GM12891 (cell line): Measurements from ENCODE around the gene CELF2.
A peak's percentile ranks its signal among the peaks of the same experiment; 100 is the strongest.
"Not testable (repeated sequence)": the region's sequence is repeated elsewhere in the genome, so short reads cannot be mapped to it uniquely, and the experiment has no call there.

Source experiments
- DNase-seq: peaks from one replicate; pipeline ENCODE4 v3.0.0; 2011; ENCODE audit warnings: low spot score; ENCODE audit not compliant: insufficient read length
- FAIRE-seq: peaks from 2 replicates; lab custom pipeline; 2011; peaks lifted over from hg19 to GRCh38; lab: Jason Lieb, UNC
- PAX5 ChIP-seq: IDR thresholded peaks from 2 replicates; pipeline ENCODE4 v1.6.1; 2011; ENCODE audit warnings: low read length, moderate library complexity, mild to moderate bottlenecking; ENCODE audit not compliant: insufficient read depth, severe bottlenecking
- POLR2A ChIP-seq: IDR thresholded peaks from 2 replicates; pipeline ENCODE4 v1.6.1; 2011; ENCODE audit warnings: low read depth, low read length, control low read depth
- POLR2AphosphoS5 ChIP-seq: IDR thresholded peaks from 2 replicates; pipeline ENCODE4 v1.6.1; 2011; ENCODE audit warnings: low read depth, low read length, control low read depth
- POU2F2 ChIP-seq: IDR thresholded peaks from 2 replicates; pipeline ENCODE4 v1.6.1; 2011; ENCODE audit warnings: low read depth, mild to moderate bottlenecking, control low read depth, low read length, moderate library complexity
- SPI1 ChIP-seq: IDR thresholded peaks from 2 replicates; pipeline ENCODE4 v1.6.1; 2011; ENCODE audit warnings: low read depth, low read length, control low read depth
- TAF1 ChIP-seq: IDR thresholded peaks from 2 replicates; pipeline ENCODE4 v1.6.1; 2011; ENCODE audit warnings: low read depth, low read length, control low read depth

CELF2 gene

DNA sequence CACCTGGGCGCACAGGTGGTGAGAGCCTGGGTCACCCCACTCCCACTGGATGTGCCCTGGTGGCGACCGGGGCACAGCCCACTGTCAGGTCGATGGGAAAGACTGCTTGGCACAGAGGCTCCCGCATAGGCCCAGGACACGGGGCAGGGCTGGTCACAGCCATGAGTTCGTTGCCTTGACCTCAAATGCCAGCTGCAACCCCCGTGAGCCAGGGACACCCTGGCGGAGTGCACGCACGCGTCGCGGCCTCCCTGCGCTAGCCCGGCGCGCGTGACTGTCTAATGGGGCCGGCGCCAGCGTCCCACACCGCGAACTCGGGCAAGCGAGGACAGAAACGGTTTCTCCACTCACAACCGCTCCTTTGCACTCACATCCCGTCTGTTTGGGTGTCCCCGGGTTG is 326.4 kb downstream of the CELF2 start:
- FAIRE-seq, result no peak
- TF ChIP-seq TAF1, result no peak
- no peak for TF ChIP-seq PAX5
- no peak for TF ChIP-seq POLR2AphosphoS5
- no peak for TF ChIP-seq POLR2A
- no peak for TF ChIP-seq POU2F2
- no peak for TF ChIP-seq SPI1
- no peak for DNase-seq

DNA sequence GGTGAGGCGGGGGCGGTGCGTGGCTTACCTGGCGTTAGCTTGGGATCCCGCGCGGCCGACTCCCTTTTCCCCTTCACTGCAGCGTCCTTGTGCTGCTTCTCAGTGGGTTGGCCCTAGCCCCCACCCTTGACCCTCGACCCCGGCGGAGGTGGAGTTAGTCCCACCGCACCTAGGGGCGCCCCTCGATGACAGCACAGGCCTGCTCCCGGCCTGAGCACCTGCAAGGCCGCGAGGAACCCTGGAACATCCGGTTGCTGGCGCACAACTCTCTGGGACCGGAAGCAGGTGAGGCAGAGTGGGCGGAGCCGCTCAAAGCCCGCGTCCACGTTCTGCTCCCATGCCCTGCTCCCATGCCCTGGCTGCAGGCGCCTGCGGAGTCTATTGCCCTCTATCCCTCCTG is 326.9 kb downstream of the CELF2 start:
- no peak for TF ChIP-seq TAF1
- no peak for DNase-seq
- FAIRE-seq, result no peak

DNA sequence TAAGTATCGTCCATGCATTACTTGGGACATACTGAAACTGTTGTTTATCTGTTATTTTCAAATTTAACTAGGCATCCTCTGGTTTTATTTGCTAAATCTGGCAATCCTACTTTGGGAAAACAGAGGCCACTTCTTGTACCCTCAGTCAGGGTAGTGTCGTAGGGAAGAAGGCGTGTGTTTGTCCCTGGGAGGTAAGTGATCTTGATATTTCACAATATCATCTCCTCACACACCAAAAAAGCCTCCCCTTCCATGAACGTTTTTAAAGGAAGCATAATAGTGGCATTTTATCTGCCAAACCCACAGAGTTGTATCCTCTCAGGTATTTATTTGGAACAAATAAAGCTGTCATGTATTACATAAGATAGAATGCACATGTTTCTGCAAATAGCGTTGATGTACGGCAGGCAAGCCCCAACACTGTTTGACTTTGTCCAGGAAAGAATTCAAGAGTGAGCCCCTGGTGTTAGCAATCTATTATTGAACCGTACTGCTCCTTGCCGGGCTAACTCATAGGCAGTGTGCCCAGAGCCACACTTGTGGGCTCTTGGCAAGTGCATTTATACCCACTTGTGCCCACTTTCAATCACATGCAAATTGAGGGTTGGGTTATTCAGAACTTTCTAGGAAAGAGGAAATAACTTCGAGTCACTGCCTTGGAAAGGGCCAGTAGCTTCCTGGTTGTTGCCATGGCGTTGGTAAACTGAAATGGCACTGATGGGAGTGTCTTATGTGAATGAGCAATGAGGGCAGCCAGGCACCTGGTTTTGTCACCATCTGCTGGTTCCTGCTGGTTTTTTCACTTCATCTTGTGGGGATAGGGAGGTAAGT is 327.8 kb downstream of the CELF2 start:
- DNase-seq (no peak), FAIRE-seq (peak; percentile 71)
- TF ChIP-seq POLR2AphosphoS5, result no peak
- no peak for TF ChIP-seq POU2F2

DNA sequence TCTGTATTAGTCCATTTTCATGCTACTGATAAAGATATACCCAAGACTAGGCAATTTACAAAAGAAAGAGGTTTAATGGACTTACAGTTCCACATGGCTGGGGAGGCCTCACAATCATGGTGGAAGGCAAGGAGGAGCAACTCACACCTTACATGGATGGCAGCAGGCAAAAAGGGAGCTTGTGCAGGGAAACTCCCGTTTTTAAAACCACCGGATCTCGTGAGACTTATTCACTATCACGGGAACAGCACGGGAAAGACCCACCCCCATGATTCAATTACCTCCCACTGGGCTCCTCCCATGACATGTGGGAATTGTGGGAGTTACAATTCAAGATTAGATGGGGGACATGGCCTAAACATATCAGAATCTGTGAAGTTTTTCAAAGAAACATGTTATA is 329.9 kb downstream of the CELF2 start:
- not testable (repeated sequence) for FAIRE-seq, DNase-seq

DNA sequence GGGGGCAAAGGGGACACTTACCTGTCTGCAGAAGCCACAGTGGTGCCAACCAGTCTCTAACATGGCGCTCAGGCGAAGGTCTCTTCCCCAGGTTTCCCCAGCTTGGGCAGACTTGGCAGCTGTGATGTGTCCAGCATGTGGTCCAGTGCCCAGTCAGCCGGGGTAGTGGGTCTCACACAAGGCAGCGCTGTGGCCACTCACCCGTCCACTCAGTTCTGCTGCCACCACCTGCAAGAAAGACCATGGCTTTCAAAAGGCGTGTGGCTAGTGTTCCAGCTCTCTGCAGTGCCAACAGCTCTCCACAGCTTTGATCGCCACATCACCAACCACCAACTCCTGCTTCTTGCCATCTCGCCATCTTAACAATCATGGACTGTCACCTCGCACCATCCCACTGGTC is 334.1 kb downstream of the CELF2 start:
- no peak for TF ChIP-seq POLR2AphosphoS5
- TF ChIP-seq TAF1, result no peak
- TF ChIP-seq SPI1, result no peak
- TF ChIP-seq POU2F2, result no peak
- no peak for TF ChIP-seq PAX5
- no peak for TF ChIP-seq POLR2A
- FAIRE-seq, result no peak
- no peak for DNase-seq

DNA sequence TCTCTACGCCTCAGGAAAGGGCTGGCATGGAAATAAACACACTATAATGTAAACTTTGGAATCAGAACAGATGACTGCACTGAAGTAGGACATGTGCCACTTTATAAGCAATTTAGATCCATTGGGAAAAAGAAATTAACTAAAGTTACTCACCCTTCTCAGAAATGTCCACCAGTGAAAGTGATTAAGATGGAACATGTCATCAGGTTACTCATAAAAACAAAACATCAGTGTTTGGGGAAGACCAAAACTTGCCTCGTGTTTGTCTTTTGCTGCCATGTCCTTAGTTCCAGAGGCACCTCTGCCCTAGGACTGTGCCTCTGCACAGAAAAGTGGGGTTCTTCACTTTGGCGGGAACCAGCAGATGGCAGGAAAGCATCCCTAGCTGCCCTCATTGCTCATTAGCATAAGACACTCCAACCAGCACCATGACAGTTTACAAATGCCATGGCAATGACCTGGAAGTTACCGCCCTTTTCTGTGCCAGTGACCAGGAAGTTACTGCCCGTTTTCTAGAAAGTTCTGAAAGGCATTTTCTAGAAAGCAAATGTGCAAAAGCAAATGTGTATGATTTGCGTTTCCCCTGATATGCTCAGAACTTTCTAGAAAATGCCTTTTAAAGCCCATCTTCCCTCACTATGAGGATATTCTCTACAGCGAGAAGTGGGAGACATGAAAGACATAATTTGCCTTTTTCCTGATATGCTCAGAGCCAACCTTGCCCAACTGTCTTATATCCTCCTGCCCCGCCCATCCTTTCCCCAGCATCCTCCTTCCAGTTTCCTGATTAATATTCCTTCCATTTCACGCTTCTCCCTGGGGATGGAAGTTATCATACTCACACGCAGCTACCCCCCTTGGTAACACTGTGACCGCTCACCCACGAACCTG is 335.6 kb downstream of the CELF2 start:
- TF ChIP-seq PAX5 (no peak), SPI1 (no peak), POU2F2 (no peak), TAF1 (no peak), POLR2AphosphoS5 (no peak), POLR2A (no peak)
- DNase-seq, result no peak
- no peak for FAIRE-seq

DNA sequence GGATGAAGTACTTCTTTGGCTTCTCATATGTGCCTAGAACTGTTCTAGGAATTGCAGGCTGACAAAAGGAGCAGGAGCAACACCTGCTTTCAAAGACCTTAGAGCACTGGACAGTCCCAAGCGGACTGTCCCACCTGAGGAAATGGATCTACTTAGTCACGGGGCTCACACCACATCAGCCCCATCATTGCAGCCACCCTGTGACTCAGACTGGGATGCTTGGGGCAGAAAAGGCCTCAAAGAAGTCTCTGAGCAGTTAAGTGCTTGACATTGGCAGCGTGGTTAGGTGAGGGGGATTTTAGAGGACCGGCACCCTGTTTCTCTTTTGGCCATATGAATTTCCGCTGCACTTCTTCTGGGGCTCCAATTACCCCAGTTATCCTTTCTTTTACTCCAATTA is 337.2 kb downstream of the CELF2 start:
- FAIRE-seq (no peak), DNase-seq (no peak)
- TF ChIP-seq PAX5 (no peak), TAF1 (no peak), POLR2A (no peak), POLR2AphosphoS5 (no peak), POU2F2 (no peak), SPI1 (no peak)

DNA sequence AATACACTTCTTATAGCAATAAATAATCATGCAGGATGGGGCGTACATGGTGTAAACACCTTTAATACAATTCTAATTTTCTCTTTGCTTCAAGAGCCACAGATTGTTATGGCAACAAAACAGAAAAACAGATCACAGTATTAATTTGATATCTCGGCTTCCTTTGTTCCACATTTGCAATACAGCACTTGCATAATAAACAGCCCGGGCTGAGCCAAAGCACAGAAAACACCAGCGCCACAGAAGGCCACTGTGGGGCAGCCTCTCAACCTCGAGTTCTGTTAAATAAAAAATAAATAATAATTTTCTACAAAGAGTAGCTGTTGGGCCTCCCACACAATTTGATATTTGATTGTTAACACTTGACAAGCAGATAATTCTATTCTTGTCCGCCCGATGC is 337.9 kb downstream of the CELF2 start:
- FAIRE-seq (no peak), DNase-seq (no peak)
- TF ChIP-seq TAF1, result no peak
- no peak for TF ChIP-seq POLR2A
- no peak for TF ChIP-seq PAX5
- no peak for TF ChIP-seq SPI1
- TF ChIP-seq POU2F2, result no peak
- TF ChIP-seq POLR2AphosphoS5, result no peak

DNA sequence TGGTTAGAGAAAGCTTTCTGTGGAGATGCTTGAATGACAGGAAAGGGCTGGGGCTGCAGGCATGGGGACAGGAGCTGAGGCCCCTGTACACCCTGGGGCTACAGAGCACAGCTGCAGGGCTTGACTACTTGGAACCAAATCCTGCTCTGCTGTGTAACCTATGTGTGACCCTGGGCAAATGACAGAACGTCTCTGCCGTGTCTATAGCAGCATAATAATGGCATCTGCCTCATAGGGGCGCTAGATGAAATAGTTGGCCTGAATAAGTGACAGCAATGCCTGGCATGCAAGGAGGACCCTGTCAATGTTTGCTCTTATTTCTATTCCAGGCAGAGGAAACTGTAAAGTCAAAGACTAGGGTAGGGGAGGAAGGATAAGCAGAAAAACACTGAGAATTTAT is 339.8 kb downstream of the CELF2 start:
- FAIRE-seq, result no peak
- TF ChIP-seq TAF1 (no peak), POLR2A (no peak), POU2F2 (no peak), PAX5 (no peak), SPI1 (no peak), POLR2AphosphoS5 (no peak)
- no peak for DNase-seq

DNA sequence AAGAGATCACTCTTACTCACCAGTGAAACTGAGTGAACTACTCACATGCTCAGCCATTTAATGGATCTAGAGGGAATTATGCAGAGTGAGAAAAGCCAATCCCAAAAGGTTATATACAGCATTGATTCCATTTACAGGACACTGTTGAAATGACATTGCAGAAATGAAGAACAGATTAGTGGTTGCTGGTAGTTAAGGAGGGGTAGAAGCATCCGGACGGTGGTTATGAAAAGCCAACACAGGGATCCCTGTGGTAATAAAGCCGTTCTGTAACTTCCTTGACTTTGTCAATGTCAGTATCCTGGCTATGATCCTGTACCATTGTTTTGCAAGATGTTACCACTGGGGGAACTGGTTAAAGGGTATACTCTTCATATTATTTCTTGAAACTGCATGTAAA is 340.3 kb downstream of the CELF2 start:
- DNase-seq (no peak), FAIRE-seq (no peak)
- TF ChIP-seq POU2F2 (no peak), POLR2AphosphoS5 (no peak), SPI1 (no peak), PAX5 (no peak), TAF1 (no peak), POLR2A (no peak)
